HCT116 (cell line): ENCODE data around the gene LCN6. TPM values are rescaled to one million over a fixed set of nuclear protein-coding genes. Genes with fewer than 3 reads are reported as not detected.

Experiments used
- ATAC-seq: fragments of 200-7000 bp; cut with Tn5 transposase; 2 replicates; pipeline ENCODE4 v1.9.1; 2020; ENCODE audit warnings: mild to moderate bottlenecking, moderate library complexity
- BruUV-seq: library from RNA; stranded (reverse); fragments of 400-500 nt; replicated peaks from 2 replicates; lab custom pipeline; 2021; lab: Mats Ljungman, UMichigan
- CTCF ChIA-PET: fragments of 300-600 bp; sonication (Branson Sonifier 250); formaldehyde crosslinking; loops from one replicate; lab custom pipeline; 2021; ENCODE audit warnings: antibody characterized with exemption; lab: Charles Lee
- POLR2A ChIA-PET: fragments of 300-600, 350-600 bp; sonication (Branson Sonifier 250); formaldehyde crosslinking; loops from one replicate; lab custom pipeline; 2021; ENCODE audit warnings: antibody characterized with exemption; lab: Charles Lee
- RAD21 ChIA-PET, 2 experiments: fragments of 300-600 bp; sonication (Branson Sonifier 250); formaldehyde crosslinking; loops; one replicate each; lab custom pipeline; 2023; ENCODE audit warnings: low total read pairs in 2 of 2; ENCODE audit not compliant: uncharacterized antibody in 2 of 2, unreplicated experiment in 2 of 2, low non-redundant PET in 1 of 2; lab: Charles Lee
- DNase-seq: peaks from one replicate; pipeline ENCODE4 v3.0.0-alpha.2; 2010; ENCODE audit warnings: low read depth, low spot score
- H2AFZ ChIP-seq: fragments of 200-600 bp; shearing (Covaris generic), sonication (generic); 2 replicates; pipeline ENCODE4 v1.6.1; 2017; ENCODE audit warnings: low read depth, mixed run types, mixed read lengths, antibody characterized with exemption, low read length; ENCODE audit not compliant: poor library complexity, severe bottlenecking
- H3K27ac ChIP-seq: 2 replicates; pipeline ENCODE4 v1.5.1; 2012; ENCODE audit warnings: low read depth, low read length
- H3K27me3 ChIP-seq: fragments of 200-600 bp; sonication (generic); 2 replicates; pipeline ENCODE4 v1.6.1; 2016; ENCODE audit warnings: mixed run types, low read length, mixed read lengths; ENCODE audit not compliant: insufficient read depth
- H3K36me3 ChIP-seq, 2 experiments: fragments of 200-500 bp in 1 of 2; fragments of 200-600 bp in 1 of 2; sonication (Bioruptor generic) in 1 of 2; sonication (generic) in 1 of 2; 2 replicates each; pipeline versions ENCODE4 v1.5.1 to v1.6.1; 2014 to 2016; ENCODE audit warnings: low read length in 2 of 2, inconsistent platforms in 1 of 2, mixed read lengths in 1 of 2, mixed run types in 1 of 2; ENCODE audit not compliant: insufficient read depth in 2 of 2, control insufficient read depth in 1 of 2
- H3K4me1 ChIP-seq, 2 experiments: fragments of 200-600 bp in 1 of 2; sonication (generic) in 1 of 2; 2 replicates each; pipeline versions ENCODE4 v1.5.1 to v1.6.1; 2012 to 2017; ENCODE audit warnings: low read length in 2 of 2, inconsistent platforms in 1 of 2, mild to moderate bottlenecking in 1 of 2, mixed read lengths in 1 of 2, mixed run types in 1 of 2, moderate library complexity in 1 of 2; ENCODE audit not compliant: insufficient read depth in 2 of 2, control insufficient read depth in 1 of 2
- H3K4me2 ChIP-seq: fragments of 200-600 bp; sonication (generic); 2 replicates; pipeline ENCODE4 v1.6.1; 2017; ENCODE audit warnings: mixed run types, low read length, mixed read lengths
- H3K4me3 ChIP-seq, 2 experiments: fragments of 200-600 bp in 1 of 2; sonication (generic) in 1 of 2; replicated peaks in 1 of 2; 2 replicates each; pipeline ENCODE4 v1.5.1; 2011 to 2016; ENCODE audit warnings: low read length in 2 of 2, control low read depth in 1 of 2, low read depth in 1 of 2, mild to moderate bottlenecking in 1 of 2, mixed read lengths in 1 of 2, mixed run types in 1 of 2
- H3K79me2 ChIP-seq: fragments of 200-600 bp; sonication (generic); 2 replicates; pipeline ENCODE4 v1.6.1; 2017; ENCODE audit warnings: mild to moderate bottlenecking, mixed run types, low read length, moderate library complexity, mixed read lengths; ENCODE audit not compliant: insufficient read depth
- H3K9ac ChIP-seq: fragments of 200-600 bp; sonication (generic); 2 replicates; pipeline ENCODE4 v1.6.1; 2016; ENCODE audit warnings: low read length, mixed read lengths
- H3K9me2 ChIP-seq: fragments of 200-600 bp; sonication (generic), shearing (Covaris generic); 2 replicates; pipeline ENCODE4 v1.6.1; 2017; ENCODE audit warnings: mixed run types, mild to moderate bottlenecking, moderate library complexity; ENCODE audit not compliant: insufficient read depth
- H3K9me3 ChIP-seq, 2 experiments: fragments of 200-500 bp in 1 of 2; fragments of 200-600 bp in 1 of 2; sonication (Bioruptor generic) in 1 of 2; sonication (generic) in 1 of 2; 2 replicates each; pipeline ENCODE4 v1.6.1; 2014 to 2017; ENCODE audit warnings: low read length in 2 of 2, mixed read lengths in 2 of 2, inconsistent platforms in 1 of 2, low read depth in 1 of 2, mild to moderate bottlenecking in 1 of 2, mixed run types in 1 of 2, moderate library complexity in 1 of 2; ENCODE audit not compliant: control insufficient read depth in 1 of 2, insufficient read depth in 1 of 2
- H4K20me1 ChIP-seq: fragments of 200-600 bp; sonication (generic), shearing (Covaris generic); 2 replicates; pipeline ENCODE4 v1.6.1; 2017; ENCODE audit warnings: mixed run types, mild to moderate bottlenecking, moderate library complexity; ENCODE audit not compliant: insufficient read depth
- ATF3 ChIP-seq: IDR thresholded peaks from 2 replicates; pipeline ENCODE4 v1.6.1; 2012
- CEBPB ChIP-seq: IDR thresholded peaks from 2 replicates; pipeline ENCODE4 v1.6.1; 2012; ENCODE audit warnings: low read depth
- EGR1 ChIP-seq: IDR thresholded peaks from 2 replicates; pipeline ENCODE4 v1.6.1; 2012; ENCODE audit warnings: low read depth
- ELF1 ChIP-seq: IDR thresholded peaks from 2 replicates; pipeline ENCODE4 v1.6.1; 2012; ENCODE audit warnings: low read depth, borderline replicate concordance
- EZH2 ChIP-seq: fragments of 200-600 bp; sonication (generic); IDR thresholded peaks from 2 replicates; pipeline ENCODE4 v1.6.1; 2017; ENCODE audit warnings: antibody characterized with exemption, mixed run types
- EZH2phosphoT487 ChIP-seq: fragments of 200-600 bp; IDR thresholded peaks from 2 replicates; pipeline ENCODE4 v1.6.1; 2018; ENCODE audit warnings: antibody characterized with exemption, borderline replicate concordance
- FOSL1 ChIP-seq: IDR thresholded peaks from 2 replicates; pipeline ENCODE4 v1.6.1; 2012; ENCODE audit warnings: low read depth
- JUND ChIP-seq: IDR thresholded peaks from 2 replicates; pipeline ENCODE4 v1.6.1; 2012
- POLR2A ChIP-seq: IDR thresholded peaks from 2 replicates; pipeline ENCODE4 v1.7.0; 2011; ENCODE audit warnings: borderline replicate concordance; ENCODE audit not compliant: insufficient read depth, insufficient read length; ENCODE audit errors: extremely low read depth
- POLR2AphosphoS5 ChIP-seq: IDR thresholded peaks from 2 replicates; pipeline ENCODE4 v1.6.1; 2011; ENCODE audit warnings: mild to moderate bottlenecking, low read depth, low read length, moderate library complexity
- RAD21 ChIP-seq: IDR thresholded peaks from 2 replicates; pipeline ENCODE4 v1.6.1; 2012; ENCODE audit warnings: low read depth, mild to moderate bottlenecking
- SIN3A ChIP-seq: IDR thresholded peaks from 2 replicates; pipeline ENCODE4 v1.6.1; 2012; ENCODE audit warnings: low read depth
- SP1 ChIP-seq: IDR thresholded peaks from 2 replicates; pipeline ENCODE4 v1.6.1; 2012; ENCODE audit warnings: low read depth
- SRF ChIP-seq: IDR thresholded peaks from 2 replicates; pipeline ENCODE4 v1.6.1; 2012; ENCODE audit warnings: low read depth
- TCF7L2 ChIP-seq: IDR thresholded peaks from 2 replicates; pipeline ENCODE4 v1.7.0; 2011; ENCODE audit warnings: borderline replicate concordance, inconsistent platforms; ENCODE audit not compliant: insufficient read depth, insufficient read length; ENCODE audit errors: extremely low read depth
- YY1 ChIP-seq: IDR thresholded peaks from 2 replicates; pipeline ENCODE4 v1.6.1; 2011; ENCODE audit warnings: low read length, low read depth, moderate library complexity, mild to moderate bottlenecking; ENCODE audit not compliant: insufficient replicate concordance; ENCODE audit errors: extremely low read depth
- ZBTB33 ChIP-seq: IDR thresholded peaks from 2 replicates; pipeline ENCODE4 v1.6.1; 2011; ENCODE audit warnings: mild to moderate bottlenecking, low read length, moderate library complexity; ENCODE audit not compliant: insufficient replicate concordance; ENCODE audit errors: extremely low read depth
- ZFX ChIP-seq: fragments of 450-650 bp; IDR thresholded peaks from 2 replicates; pipeline ENCODE4 v1.6.1; 2017
- ZNF274 ChIP-seq: fragments of 200-500 bp; sonication (Bioruptor generic); IDR thresholded peaks from 2 replicates; pipeline ENCODE4 v1.6.1; 2014; ENCODE audit warnings: mild to moderate bottlenecking, low read depth, low read length, inconsistent platforms
- intact Hi-C: fragments of 100-400 bp; cut with micrococcal nuclease; formaldehyde crosslinking; loops from 2 replicates; pipeline ENCODE4 v1.10.0; 2022
- total RNA-seq: library from RNA; stranded (reverse); gene quantifications from one replicate; pipeline ENCODE4 v1.2.1, GENCODE V29; 2021; ENCODE audit not compliant: unreplicated experiment
- TF ChIP-seq, protein P1 (sequence below): IDR thresholded peaks from 2 replicates; pipeline ENCODE4 v1.6.1; 2012

The LCN6 gene
- total RNA-seq, 1 experiment from 2014 or later, result not detected

GRCh38 chr9:136697146-136697820 is 51.0 kb downstream of the LCN6 start:
- CTCF ChIA-PET, result no interaction called here

More at GRCh38 chr9:136697146-136697820, 51.0 kb downstream of the LCN6 start:
- Histone ChIP-seq H3K79me2 (no peaks in the 10 kb centered on the region), H3K4me1 (peaks cover 38 to 71% of the 10 kb centered on the region in 2 experiments), H2AFZ (no peak overlapping the region), H3K4me3 (no peak overlapping the region), H3K9me2 (no peaks in the 10 kb centered on the region), H3K27me3 (no peaks in the 10 kb centered on the region), H4K20me1 (no peaks in the 10 kb centered on the region), H3K4me2 (no peak overlapping the region), H3K27ac (no peak overlapping the region; the same call in 1 of the 2 replicates), H3K9ac (no peak overlapping the region), H3K36me3 (no peaks in the 10 kb centered on the region), H3K9me3 (no peaks in the 10 kb centered on the region)
- no peak for TF ChIP-seq FOSL1
- no peak for TF ChIP-seq CEBPB
- TF ChIP-seq SP1, result no peak
- no peak for TF ChIP-seq YY1
- no peak for TF ChIP-seq EZH2
- no peak for TF ChIP-seq ZNF274
- TF ChIP-seq ATF3, result no peak
- TF ChIP-seq, protein P1, sequence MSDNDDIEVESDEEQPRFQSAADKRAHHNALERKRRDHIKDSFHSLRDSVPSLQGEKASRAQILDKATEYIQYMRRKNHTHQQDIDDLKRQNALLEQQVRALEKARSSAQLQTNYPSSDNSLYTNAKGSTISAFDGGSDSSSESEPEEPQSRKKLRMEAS, result no peak
- TF ChIP-seq TCF7L2, result no peak
- no peak for TF ChIP-seq JUND
- no peak for TF ChIP-seq ZBTB33
- no peak for TF ChIP-seq POLR2A
- TF ChIP-seq RAD21, result no peak
- no peak for TF ChIP-seq EGR1
- TF ChIP-seq POLR2AphosphoS5, result no peak
- TF ChIP-seq ELF1, result no peak
- no peak for TF ChIP-seq EZH2phosphoT487
- no peak for TF ChIP-seq ZFX
- TF ChIP-seq SRF, result no peak
- no peak for TF ChIP-seq SIN3A
- intact Hi-C loops, result no loop called here
- POLR2A ChIA-PET, result no interaction called here
- BruUV-seq, result no TSS peak
- DNase-seq (no peak), ATAC-seq (no peak)
- RAD21 ChIA-PET, result no interaction called here
